Smooth muscle cell (in vitro differentiated cells): ENCODE results near the gene RPS6KA2. TPM values are rescaled to one million over a fixed set of nuclear protein-coding genes. Genes with fewer than 3 reads are reported as not detected.
A peak's percentile ranks its signal among the peaks of the same experiment; 100 is the strongest.

Experiments used
- DNase-seq: peaks from one replicate; lab custom pipeline; 2025; ENCODE audit not compliant: unreplicated experiment; lab: John Stamatoyannopoulos, UW
- H2AFZ ChIP-seq: fragments of 200-600 bp; sonication (generic); 2 replicates; pipeline ENCODE4 v1.6.0; 2016; ENCODE audit warnings: antibody characterized with exemption, low read depth, mild to moderate bottlenecking
- H3F3A ChIP-seq: fragments of 200-600 bp; sonication (generic); 2 replicates; pipeline ENCODE4 v1.6.0; 2017; ENCODE audit warnings: antibody characterized with exemption, low read depth
- H3K27ac ChIP-seq: fragments of 200-600 bp; sonication (generic); 2 replicates; pipeline ENCODE4 v1.5.1; 2016; ENCODE audit warnings: low read depth, mild to moderate bottlenecking
- H3K27me3 ChIP-seq: fragments of 200-600 bp; sonication (generic); 2 replicates; pipeline ENCODE4 v1.6.1; 2016; ENCODE audit warnings: low read depth, mild to moderate bottlenecking
- H3K36me3 ChIP-seq: fragments of 200-600 bp; sonication (generic); 2 replicates; pipeline ENCODE4 v1.5.1; 2016; ENCODE audit warnings: low read depth
- H3K4me1 ChIP-seq: fragments of 200-600 bp; sonication (generic); 2 replicates; pipeline ENCODE4 v1.5.1; 2016; ENCODE audit warnings: low read depth
- H3K4me2 ChIP-seq: fragments of 200-600 bp; sonication (generic); 2 replicates; pipeline ENCODE4 v1.6.0; 2016; ENCODE audit warnings: mild to moderate bottlenecking
- H3K4me3 ChIP-seq: fragments of 200-600 bp; sonication (generic); 2 replicates; pipeline ENCODE4 v1.5.1; 2016; ENCODE audit warnings: mild to moderate bottlenecking
- H3K79me2 ChIP-seq: fragments of 200-600 bp; sonication (generic); 2 replicates; pipeline ENCODE4 v1.6.0; 2016; ENCODE audit warnings: low read depth, mild to moderate bottlenecking
- H3K9ac ChIP-seq: fragments of 200-600 bp; sonication (generic); 2 replicates; pipeline ENCODE4 v1.6.0; 2016; ENCODE audit warnings: low read depth
- H3K9me3 ChIP-seq: fragments of 200-600 bp; sonication (generic); replicated peaks from 2 replicates; pipeline ENCODE4 v1.5.1; 2016; ENCODE audit warnings: low read depth
- H4K20me1 ChIP-seq: fragments of 200-600 bp; sonication (generic); 2 replicates; pipeline ENCODE4 v1.6.0; 2016; ENCODE audit warnings: low read depth
- CTCF ChIP-seq: fragments of 200-600 bp; sonication (generic); IDR thresholded peaks from 2 replicates; pipeline ENCODE4 v1.5.1; 2017; ENCODE audit warnings: borderline replicate concordance, mild to moderate bottlenecking, antibody characterized with exemption; ENCODE audit not compliant: insufficient read depth, poor library complexity, severe bottlenecking
- WGBS: methylation state at CpG from one replicate; pipeline ENCODE4 v1.1.7; 2016; ENCODE audit warnings: low lambda C conversion rate; 5-methylcytosine and 5-hydroxymethylcytosine counted together
- polyA plus RNA-seq: library from polyadenylated mRNA; unstranded; fragments of >200 nt; fragmentation: Nextera tagmentation; extraction: Ambion mirVana; gene quantifications from 2 replicates; pipeline ENCODE4 v1.2.1, GENCODE V29; 2016
- total RNA-seq: library from RNA; depleted of rRNA; stranded (reverse); fragments of >200 nt; gene quantifications from 2 replicates; pipeline ENCODE4 v1.2.3, GENCODE V29; 2014

Gene RPS6KA2
- total and polyA plus RNA-seq, 2 experiments from 2014 or later, result 7.8 to 10.4 TPM

GRCh38 chr6:166592821-166593220, 34.2 kb downstream of the RPS6KA2 start:
- Histone ChIP-seq H3K4me1 (peaks cover 13% of the 10 kb centered on the region), H3K4me2 (peak overlapping the region; percentile 62), H3K9me3 (no peaks in the 10 kb centered on the region), H3K27ac (peak overlapping the region; percentile 78), H3K4me3 (no peak overlapping the region), H2AFZ (no peak overlapping the region), H3K36me3 (no peaks in the 10 kb centered on the region), H3K79me2 (peaks cover 14% of the 10 kb centered on the region), H3K27me3 (no peaks in the 10 kb centered on the region), H4K20me1 (no peaks in the 10 kb centered on the region), H3K9ac (peak overlapping the region; percentile 33), H3F3A (peaks cover 4% of the 10 kb centered on the region)
- 56% methylated on average over 9 of the region's 9 CpGs for WGBS
- no peak for TF ChIP-seq CTCF
- no peak for DNase-seq

- no peak overlapping the region for H3K4me3 ChIP-seq
- peak overlapping the region; percentile 62 for H3K4me2 ChIP-seq
- WGBS, result 93% methylated on average over 7 of the region's 7 CpGs
- no peak for TF ChIP-seq CTCF
- H3K79me2 ChIP-seq, result peaks cover 14% of the 10 kb centered on the region
- no peak overlapping the region for H2AFZ ChIP-seq
- no peaks in the 10 kb centered on the region for H4K20me1 ChIP-seq
- H3K9ac ChIP-seq, result peak overlapping the region; percentile 4
- no peaks in the 10 kb centered on the region for H3K36me3 ChIP-seq
- H3F3A ChIP-seq, result no peaks in the 10 kb centered on the region
- peak overlapping the region; percentile 78 for H3K27ac ChIP-seq
- peaks cover 10% of the 10 kb centered on the region for H3K4me1 ChIP-seq
- H3K27me3 ChIP-seq, result no peaks in the 10 kb centered on the region
- no peak for DNase-seq
- no peaks in the 10 kb centered on the region for H3K9me3 ChIP-seq
Measured at GRCh38 chr6:166591961-166592520, 35.0 kb downstream of the RPS6KA2 start.

GRCh38 chr6:166591026-166591425, 36.0 kb downstream of the RPS6KA2 start:
- peaks cover 10% of the 10 kb centered on the region for H3K4me1 ChIP-seq
- H3F3A ChIP-seq, result no peaks in the 10 kb centered on the region
- no peak overlapping the region for H2AFZ ChIP-seq
- WGBS, result 95% methylated on average over 11 of the region's 11 CpGs
- H3K4me3 ChIP-seq, result no peak overlapping the region
- H3K79me2 ChIP-seq, result peaks cover 14% of the 10 kb centered on the region
- no peak overlapping the region for H3K27ac ChIP-seq
- no peaks in the 10 kb centered on the region for H3K36me3 ChIP-seq
- no peaks in the 10 kb centered on the region for H4K20me1 ChIP-seq
- no peaks in the 10 kb centered on the region for H3K9me3 ChIP-seq
- no peaks in the 10 kb centered on the region for H3K27me3 ChIP-seq
- DNase-seq, result no peak
- no peak overlapping the region for H3K9ac ChIP-seq
- no peak for TF ChIP-seq CTCF
- no peak overlapping the region for H3K4me2 ChIP-seq

- H2AFZ ChIP-seq, result no peak overlapping the region
- H3F3A ChIP-seq, result no peaks in the 10 kb centered on the region
- no peaks in the 10 kb centered on the region for H4K20me1 ChIP-seq
- H3K36me3 ChIP-seq, result no peaks in the 10 kb centered on the region
- 72% methylated on average over 8 of the region's 8 CpGs for WGBS
- H3K79me2 ChIP-seq, result peaks cover 14% of the 10 kb centered on the region
- peak overlapping the region; percentile 67 for H3K4me2 ChIP-seq
- H3K27me3 ChIP-seq, result no peaks in the 10 kb centered on the region
- H3K4me1 ChIP-seq, result peaks cover 7% of the 10 kb centered on the region
- DNase-seq, result no peak
- H3K4me3 ChIP-seq, result no peak overlapping the region
- TF ChIP-seq CTCF, result no peak
- H3K9me3 ChIP-seq, result no peaks in the 10 kb centered on the region
- no peak overlapping the region for H3K27ac ChIP-seq
- no peak overlapping the region for H3K9ac ChIP-seq
Measured at GRCh38 chr6:166589786-166590574, 37.1 kb downstream of the RPS6KA2 start.
